Activated naive CD8-positive, alpha-beta T cell treated with anti-CD3 and anti-CD28 coated beads, Interleukin-2, amount 50 U/mL, for 24 hours (primary cell): ENCODE results near the gene GLOD4.
"Not testable (repeated sequence)": the region's sequence is repeated elsewhere in the genome, so short reads cannot be mapped to it uniquely, and the experiment has no call there.

ENCODE experiments used
- ATAC-seq: fragments of 150-1000 bp; cut with Tn5 transposase; one replicate; pipeline ENCODE4 v1.10.0; 2021
- DNase-seq: peaks from one replicate; pipeline ENCODE4 v3.0.0; 2021
- H3K27ac Mint-ChIP-seq: one replicate; pipeline ENCODE4 v1.8.0; 2021; ENCODE audit warnings: mild to moderate bottlenecking, mixed read lengths
- H3K27me3 Mint-ChIP-seq: one replicate; pipeline ENCODE4 v1.8.0; 2021; ENCODE audit warnings: mixed read lengths
- H3K36me3 Mint-ChIP-seq: one replicate; pipeline ENCODE4 v1.8.0; 2021; ENCODE audit warnings: low read depth, mixed read lengths
- H3K4me1 Mint-ChIP-seq: one replicate; pipeline ENCODE4 v1.8.0; 2021; ENCODE audit warnings: mixed read lengths
- H3K4me3 Mint-ChIP-seq: one replicate; pipeline ENCODE4 v1.8.0; 2021; ENCODE audit warnings: mild to moderate bottlenecking, moderate library complexity, mixed read lengths
- H3K9me3 Mint-ChIP-seq: one replicate; pipeline ENCODE4 v1.8.0; 2021; ENCODE audit warnings: mixed read lengths

The GLOD4 gene

DNA sequence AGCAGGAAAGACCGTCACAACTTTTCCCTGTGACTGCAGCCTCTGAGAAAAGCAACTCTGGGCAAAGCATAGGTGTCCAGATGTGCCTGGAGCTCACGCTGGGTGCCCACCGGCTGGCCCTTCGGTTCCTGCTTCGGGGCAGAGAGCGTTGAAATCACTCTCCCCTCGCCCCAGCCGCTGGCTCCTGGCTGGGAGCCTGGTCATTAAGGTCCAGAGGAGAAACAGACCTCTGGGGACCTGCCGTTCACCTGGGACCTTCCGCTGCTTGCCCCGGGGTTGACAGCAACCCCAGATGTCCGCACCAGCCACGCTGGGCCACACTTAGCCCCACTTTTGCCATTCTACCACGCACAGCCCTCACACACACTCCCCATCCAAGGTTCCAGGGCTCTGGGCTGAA is 13.2 kb upstream of the GLOD4 start:
- Mint-ChIP-seq H3K4me1 (peaks cover 6% of the 10 kb centered on the region), H3K36me3 (peaks cover 16% of the 10 kb centered on the region), H3K27ac (no peak overlapping the region), H3K4me3 (no peak overlapping the region), H3K27me3 (no peaks in the 10 kb centered on the region), H3K9me3 (no peaks in the 10 kb centered on the region)
- no peak for ATAC-seq
- DNase-seq, result no peak

DNA sequence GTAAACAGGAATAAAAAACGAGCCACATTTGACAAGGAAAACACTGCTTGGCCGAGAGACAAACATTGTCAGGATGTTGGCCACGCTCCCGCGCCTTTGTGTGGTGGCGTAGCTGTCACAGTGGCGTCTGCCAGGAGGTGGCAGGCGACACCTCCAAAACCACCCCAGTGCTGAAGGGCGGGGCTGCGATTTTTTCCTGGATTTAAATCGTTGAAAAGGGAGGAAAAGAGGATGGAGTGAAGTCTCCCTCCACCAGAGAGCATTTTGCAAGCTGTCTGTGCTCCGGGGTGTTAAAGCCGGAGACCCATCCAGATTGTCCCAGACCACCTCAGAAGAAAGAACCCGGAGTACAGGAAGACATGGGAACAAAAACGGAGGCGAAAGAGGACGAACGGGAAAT is 12.8 kb upstream of the GLOD4 start:
- H3K4me1 Mint-ChIP-seq, result peaks cover 6% of the 10 kb centered on the region
- H3K36me3 Mint-ChIP-seq, result peaks cover 18% of the 10 kb centered on the region
- H3K27me3 Mint-ChIP-seq, result no peaks in the 10 kb centered on the region
- H3K27ac Mint-ChIP-seq, result no peak overlapping the region
- DNase-seq (peak; percentile 57), ATAC-seq (no peak)
- H3K4me3 Mint-ChIP-seq, result no peak overlapping the region
- H3K9me3 Mint-ChIP-seq, result no peaks in the 10 kb centered on the region

DNA sequence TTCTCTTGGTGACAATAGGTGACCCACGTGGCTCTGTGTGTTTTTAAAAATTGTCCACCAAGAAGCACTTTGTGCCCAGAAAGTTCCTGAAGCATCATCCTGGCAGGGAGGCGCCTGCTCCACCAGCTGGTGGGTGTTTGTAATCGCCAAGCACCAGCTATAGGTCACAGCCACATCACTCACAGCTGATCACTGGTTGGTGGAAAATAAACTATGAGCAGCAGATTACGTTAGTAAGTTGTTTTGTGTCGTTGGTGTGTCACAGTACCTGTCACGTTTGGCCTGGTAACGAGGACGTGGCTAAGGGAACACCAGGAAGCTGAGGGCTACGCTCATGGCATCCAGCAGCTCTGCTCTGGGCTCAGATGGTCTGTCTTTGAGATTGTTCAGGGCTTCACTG is 10.2 kb upstream of the GLOD4 start:
- no peak for ATAC-seq
- DNase-seq, result no peak
- no peaks in the 10 kb centered on the region for H3K27me3 Mint-ChIP-seq
- no peak overlapping the region for H3K4me3 Mint-ChIP-seq
- no peak overlapping the region for H3K27ac Mint-ChIP-seq
- peaks cover 6% of the 10 kb centered on the region for H3K4me1 Mint-ChIP-seq
- H3K36me3 Mint-ChIP-seq, result peaks cover 24% of the 10 kb centered on the region
- H3K9me3 Mint-ChIP-seq, result no peaks in the 10 kb centered on the region

DNA sequence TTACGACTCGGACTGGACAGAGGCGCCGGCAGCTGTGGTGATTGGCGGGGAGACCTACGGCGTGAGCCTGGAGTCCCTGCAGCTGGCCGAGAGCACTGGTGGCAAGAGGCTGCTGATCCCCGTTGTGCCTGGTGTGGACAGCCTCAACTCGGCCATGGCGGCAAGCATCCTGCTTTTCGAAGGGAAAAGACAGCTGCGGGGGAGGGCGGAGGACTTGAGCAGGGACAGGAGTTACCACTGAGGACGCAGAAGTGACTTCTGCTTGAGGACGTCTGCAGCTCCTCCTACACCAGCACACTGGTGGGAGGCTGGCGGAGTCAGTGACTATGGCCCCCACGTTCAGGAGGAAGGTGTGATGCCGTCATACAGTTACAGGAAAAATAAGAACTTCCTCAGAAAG is 9.7 kb upstream of the GLOD4 start:
- Mint-ChIP-seq H3K4me3 (no peak overlapping the region), H3K27ac (no peak overlapping the region), H3K4me1 (peaks cover 6% of the 10 kb centered on the region), H3K9me3 (no peaks in the 10 kb centered on the region), H3K36me3 (peaks cover 26% of the 10 kb centered on the region), H3K27me3 (no peaks in the 10 kb centered on the region)
- ATAC-seq (no peak), DNase-seq (no peak)

DNA sequence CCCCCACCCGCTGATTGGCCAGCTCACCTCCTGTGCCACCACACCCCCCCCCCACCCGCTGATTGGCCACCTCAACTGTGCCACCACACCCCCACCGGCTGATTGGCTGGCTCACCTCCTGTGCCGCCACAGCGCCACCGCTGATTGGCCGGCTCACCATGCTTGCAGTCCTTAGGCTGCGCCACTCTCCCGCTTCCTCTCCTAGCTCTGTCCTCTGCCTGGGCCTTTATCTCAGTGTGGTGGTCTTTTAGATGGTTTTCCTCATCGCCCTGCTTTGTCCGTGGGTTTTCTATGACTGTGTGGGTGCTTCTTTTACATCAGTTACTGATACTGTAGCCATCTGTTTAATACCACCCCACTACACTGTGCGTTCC is 8.8 kb upstream of the GLOD4 start:
- H3K36me3 Mint-ChIP-seq, result peaks cover 26% of the 10 kb centered on the region
- not testable (repeated sequence) for H3K9me3 Mint-ChIP-seq, DNase-seq, H3K27me3 Mint-ChIP-seq, ATAC-seq, H3K4me3 Mint-ChIP-seq, H3K4me1 Mint-ChIP-seq, H3K27ac Mint-ChIP-seq

DNA sequence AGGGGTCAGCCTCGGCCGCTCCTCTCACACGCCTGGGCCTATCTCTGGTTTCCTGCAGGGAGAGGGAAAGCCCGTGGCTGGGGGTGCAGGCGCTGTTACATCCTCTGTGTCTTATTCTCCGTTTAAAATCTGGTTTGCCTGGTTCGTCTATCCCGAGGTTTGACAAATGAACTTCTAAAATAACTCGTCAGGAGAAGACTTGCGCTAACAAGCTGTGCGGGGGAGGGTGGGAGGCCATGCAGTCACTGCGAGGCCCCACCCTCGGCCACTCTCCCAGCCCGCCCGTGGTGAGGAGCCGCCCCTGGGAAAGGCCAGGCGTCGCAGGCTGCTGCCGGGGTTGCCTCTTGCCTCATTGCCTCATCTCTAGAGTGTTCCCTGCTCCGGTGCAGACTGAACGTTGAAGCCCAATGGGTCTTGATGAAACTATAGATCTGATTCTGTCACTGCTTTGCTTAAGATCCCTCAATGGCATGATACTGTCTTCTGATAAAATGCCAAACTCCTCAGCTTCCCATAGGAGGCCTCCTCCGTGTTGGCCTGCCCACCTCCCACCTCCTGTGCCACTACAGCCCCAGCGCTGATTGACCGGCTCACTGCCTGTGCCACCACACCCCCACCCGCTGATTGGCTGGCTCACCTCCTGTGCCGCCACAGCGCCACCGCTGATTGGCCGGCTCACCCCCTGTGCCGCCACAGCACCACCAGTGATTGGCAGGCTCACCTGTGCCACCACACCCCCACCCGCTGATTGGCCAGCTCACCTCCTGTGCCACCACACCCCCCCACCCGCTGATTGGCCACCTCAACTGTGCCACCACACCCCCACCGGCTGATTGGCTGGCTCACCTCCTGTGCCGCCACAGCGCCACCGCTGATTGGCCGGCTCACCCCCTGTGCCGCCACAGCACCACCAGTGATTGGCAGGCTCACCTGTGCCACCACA is 8.1 kb upstream of the GLOD4 start:
- ATAC-seq, result not testable (repeated sequence)

DNA sequence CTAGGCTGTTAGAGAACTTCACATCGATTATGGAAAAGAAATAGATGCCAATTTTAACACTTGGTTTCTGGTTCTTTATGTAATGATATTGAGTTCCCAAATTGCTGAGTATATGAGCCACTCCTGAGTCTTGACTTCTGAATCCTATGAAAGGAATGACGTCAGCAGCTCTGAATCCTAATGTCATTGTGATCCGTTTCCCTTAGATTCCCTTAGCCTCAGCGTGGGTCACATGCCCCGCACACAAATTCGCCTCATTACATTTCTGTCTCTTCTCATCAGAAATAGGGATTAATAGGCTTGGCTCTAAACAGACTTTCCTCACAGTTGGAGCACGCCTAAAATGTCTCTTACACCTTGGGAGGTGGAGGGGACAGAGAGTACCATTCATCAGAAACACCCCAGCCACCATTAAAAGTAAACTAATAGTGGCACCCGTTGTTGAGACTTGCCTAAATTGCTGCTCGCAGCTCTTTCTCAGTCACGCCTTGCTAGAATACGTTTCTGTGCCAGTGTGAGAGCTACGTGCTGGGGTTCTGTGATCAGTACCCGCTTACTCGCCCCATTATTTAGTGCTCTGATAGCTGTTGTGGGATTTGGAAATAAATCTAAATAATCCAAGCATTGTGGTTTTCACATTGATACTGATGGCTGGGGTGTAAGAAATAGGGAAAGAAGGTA is 7.2 kb upstream of the GLOD4 start:
- Mint-ChIP-seq H3K36me3 (peaks cover 26% of the 10 kb centered on the region), H3K9me3 (no peaks in the 10 kb centered on the region), H3K4me3 (no peak overlapping the region), H3K27ac (no peak overlapping the region), H3K4me1 (peaks cover 9% of the 10 kb centered on the region), H3K27me3 (no peaks in the 10 kb centered on the region)
- ATAC-seq (no peak), DNase-seq (no peak)

More for the DNA sequence above, 8.1 kb upstream of the GLOD4 start:
- H3K9me3 Mint-ChIP-seq, H3K27me3 Mint-ChIP-seq, H3K27ac Mint-ChIP-seq, H3K4me1 Mint-ChIP-seq, DNase-seq, H3K4me3 Mint-ChIP-seq: not testable (repeated sequence)
- peaks cover 26% of the 10 kb centered on the region for H3K36me3 Mint-ChIP-seq

DNA sequence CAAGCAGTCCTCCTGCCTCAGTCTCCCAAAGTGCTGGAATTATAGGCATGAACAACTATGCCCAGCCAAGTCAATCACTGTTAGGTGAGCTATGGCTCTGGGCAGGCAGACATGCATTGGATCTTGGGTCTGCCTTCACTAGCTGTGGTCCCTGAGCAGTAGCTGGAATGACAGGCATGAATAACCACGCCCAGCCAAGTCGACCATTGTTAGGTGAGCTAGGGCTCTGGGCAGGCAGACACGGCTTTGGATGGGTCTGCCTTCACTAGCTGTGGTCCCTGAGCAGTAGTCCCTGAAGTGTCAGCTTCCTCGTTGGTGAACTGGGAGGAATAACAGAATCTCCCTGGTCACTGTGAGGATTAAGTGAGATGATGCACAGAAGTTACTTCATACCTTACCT is 6.5 kb upstream of the GLOD4 start:
- no peaks in the 10 kb centered on the region for H3K9me3 Mint-ChIP-seq
- no peak overlapping the region for H3K27ac Mint-ChIP-seq
- peaks cover 30% of the 10 kb centered on the region for H3K36me3 Mint-ChIP-seq

DNA sequence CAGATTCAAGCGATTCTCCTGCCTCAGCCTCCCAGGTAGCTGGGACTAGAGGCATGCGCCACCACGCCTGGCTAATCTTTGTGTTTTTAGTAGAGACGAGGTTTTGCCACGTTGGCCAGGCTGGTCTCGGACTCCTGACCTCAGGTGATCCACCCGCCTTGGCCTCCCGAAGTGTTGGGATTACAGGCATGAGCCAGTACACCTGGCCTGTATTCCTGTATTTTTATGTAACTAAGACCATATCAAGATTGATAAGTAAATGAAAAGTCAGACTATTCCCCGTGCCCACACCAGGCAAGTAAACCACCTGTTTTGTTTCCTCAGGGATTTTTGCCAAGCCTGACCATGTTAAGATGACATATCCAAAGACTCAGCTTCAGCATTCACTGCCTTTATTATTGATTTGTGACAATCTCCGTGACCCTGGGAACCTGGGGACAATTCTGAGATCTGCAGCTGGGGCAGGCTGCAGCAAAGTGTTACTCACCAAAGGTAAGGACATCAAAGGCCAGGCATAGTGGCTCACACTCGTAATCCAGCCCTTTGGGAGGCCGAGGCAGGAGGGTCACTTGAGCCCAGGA is 5.7 kb upstream of the GLOD4 start:
- Mint-ChIP-seq H3K27me3 (no peaks in the 10 kb centered on the region), H3K9me3 (no peaks in the 10 kb centered on the region), H3K27ac (no peak overlapping the region), H3K4me1 (peaks cover 23% of the 10 kb centered on the region), H3K36me3 (peaks cover 35% of the 10 kb centered on the region), H3K4me3 (no peak overlapping the region)
- no peak for ATAC-seq
- no peak for DNase-seq

More for the DNA sequence above, 6.5 kb upstream of the GLOD4 start:
- no peak for ATAC-seq
- Mint-ChIP-seq H3K27me3 (no peaks in the 10 kb centered on the region), H3K4me1 (peaks cover 16% of the 10 kb centered on the region), H3K4me3 (no peak overlapping the region)
- no peak for DNase-seq

DNA sequence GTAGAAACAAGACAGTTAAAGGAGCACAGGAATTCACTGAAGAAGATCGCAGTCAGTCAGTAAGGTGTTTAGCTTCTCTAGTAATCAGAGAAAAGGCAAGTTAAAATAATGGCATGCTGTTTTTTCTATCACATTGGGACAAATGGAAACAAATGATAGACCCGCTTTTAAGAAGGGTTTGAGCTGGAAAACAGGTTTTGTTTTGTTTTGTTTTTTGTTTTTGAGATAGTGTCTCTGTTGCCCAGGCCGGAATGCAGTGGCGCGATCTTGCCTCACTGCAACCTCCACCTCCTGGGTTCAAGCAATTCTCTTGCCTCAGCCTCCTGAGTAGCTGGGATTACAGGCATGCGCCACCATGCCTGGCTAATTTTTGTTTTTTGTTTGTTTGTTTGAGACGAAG is 3.8 kb upstream of the GLOD4 start:
- H3K36me3 Mint-ChIP-seq, result peaks cover 28% of the 10 kb centered on the region
- H3K9me3 Mint-ChIP-seq, H3K27me3 Mint-ChIP-seq, H3K4me3 Mint-ChIP-seq, DNase-seq, H3K27ac Mint-ChIP-seq, ATAC-seq: not testable (repeated sequence)
- peaks cover 35% of the 10 kb centered on the region for H3K4me1 Mint-ChIP-seq

DNA sequence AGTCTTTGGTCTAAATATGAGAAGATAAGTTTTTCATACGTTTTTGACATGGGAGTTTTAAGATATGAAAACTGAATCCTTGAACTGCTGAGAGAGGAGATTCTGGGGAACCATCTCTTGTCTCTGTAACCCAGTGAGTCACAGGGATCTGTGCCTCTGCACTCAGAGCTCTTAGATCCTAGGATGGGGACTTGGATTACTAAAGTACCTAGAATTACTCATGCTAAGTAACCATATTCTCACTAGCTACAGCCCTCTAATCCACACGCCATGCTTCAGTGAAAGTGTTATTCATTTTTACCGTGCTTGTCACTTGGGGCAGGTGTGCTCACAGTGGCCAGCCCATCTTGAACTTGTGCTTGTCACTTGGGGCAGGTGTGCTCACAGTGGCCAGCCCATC is 2.1 kb upstream of the GLOD4 start:
- no peaks in the 10 kb centered on the region for H3K9me3 Mint-ChIP-seq
- peak overlapping the region; percentile 97 for H3K4me3 Mint-ChIP-seq
- peaks cover 40% of the 10 kb centered on the region for H3K4me1 Mint-ChIP-seq
- DNase-seq (no peak), ATAC-seq (peak; percentile 50)
- H3K27me3 Mint-ChIP-seq, result no peaks in the 10 kb centered on the region
- peaks cover 27% of the 10 kb centered on the region for H3K36me3 Mint-ChIP-seq
- H3K27ac Mint-ChIP-seq, result peak overlapping the region; percentile 82

DNA sequence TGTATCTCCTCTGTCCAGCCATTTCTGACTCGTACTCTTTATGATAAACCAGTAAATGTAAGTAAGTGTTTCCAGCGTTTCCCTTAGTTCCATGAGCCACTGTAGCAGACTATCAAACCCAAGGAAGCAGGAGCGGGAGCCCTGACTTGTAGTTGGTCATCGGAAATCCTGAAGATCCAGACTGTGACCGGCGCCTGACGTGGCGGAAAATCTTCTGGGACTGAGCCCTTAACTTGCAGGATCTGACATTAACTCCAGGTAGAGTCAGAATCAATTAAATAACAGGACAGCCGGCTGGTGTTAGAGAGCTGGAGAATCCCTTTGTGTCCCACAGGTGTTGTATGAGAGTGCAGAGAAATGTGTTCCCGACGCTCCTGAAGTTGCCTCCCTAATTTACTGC is 4.0 kb downstream of the GLOD4 start:
- no peak for DNase-seq
- Mint-ChIP-seq H3K27ac (no peak overlapping the region), H3K4me1 (peaks cover 42% of the 10 kb centered on the region), H3K27me3 (no peaks in the 10 kb centered on the region), H3K36me3 (peaks cover 64% of the 10 kb centered on the region), H3K9me3 (no peaks in the 10 kb centered on the region), H3K4me3 (no peak overlapping the region)
- ATAC-seq, result no peak

DNA sequence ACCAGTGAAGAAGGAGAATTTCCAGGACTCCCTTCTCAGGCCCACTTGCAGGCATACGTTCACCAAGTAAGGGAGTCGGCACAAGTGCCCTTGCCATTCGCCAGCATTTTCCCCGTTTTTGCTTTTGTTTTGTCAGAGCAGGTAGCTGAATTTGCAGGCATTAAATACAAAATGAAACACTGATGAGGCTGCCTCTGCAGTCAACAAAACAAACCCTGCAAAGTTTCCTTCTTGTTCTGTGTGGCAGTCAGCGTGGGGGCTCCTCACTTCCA is 7.8 kb downstream of the GLOD4 start:
- Mint-ChIP-seq H3K4me1 (peaks cover 29% of the 10 kb centered on the region), H3K36me3 (peaks cover 72% of the 10 kb centered on the region), H3K4me3 (peak overlapping the region; percentile 70), H3K9me3 (no peaks in the 10 kb centered on the region), H3K27ac (peak overlapping the region; percentile 90), H3K27me3 (no peaks in the 10 kb centered on the region)
- no peak for ATAC-seq
- no peak for DNase-seq

DNA sequence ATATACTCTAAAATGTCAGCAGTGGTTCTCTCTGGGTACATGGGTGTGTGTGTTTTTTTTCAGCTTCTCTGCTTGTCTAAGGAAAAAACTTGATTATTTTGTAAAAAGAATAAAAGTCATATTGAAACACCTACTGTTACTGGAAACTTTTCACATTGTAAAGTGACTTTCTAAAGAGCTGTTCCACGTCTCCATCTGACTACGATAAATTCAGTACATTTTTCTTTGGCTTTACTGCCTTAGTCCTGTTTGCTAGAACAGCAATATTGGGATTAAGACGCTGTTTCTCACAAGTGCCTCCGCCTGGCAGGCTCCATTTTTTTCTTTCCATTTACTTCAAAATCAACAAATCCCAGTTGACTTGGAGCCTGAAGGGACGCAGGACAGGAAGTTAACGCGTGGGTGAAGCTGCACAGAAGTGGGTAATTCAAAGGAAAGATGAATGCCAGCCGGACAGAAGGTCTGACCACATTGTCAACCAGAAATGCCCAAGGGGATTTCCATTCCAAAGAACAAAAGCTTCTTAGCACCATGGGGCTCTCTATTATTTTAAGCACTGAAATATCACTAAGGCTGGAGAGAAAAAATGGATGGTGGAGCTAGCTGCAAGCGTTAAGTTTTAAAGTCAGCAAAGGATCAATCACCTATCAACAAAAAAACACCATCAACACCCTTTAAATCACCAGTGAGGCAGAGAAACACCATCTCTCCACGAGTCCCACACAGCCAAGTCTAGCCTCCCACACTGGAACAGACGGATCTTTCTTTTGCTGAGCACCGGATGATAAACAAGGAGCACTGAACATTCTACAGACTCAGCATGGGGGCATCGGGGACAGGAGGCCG is 8.4 kb downstream of the GLOD4 start:
- peaks cover 72% of the 10 kb centered on the region for H3K36me3 Mint-ChIP-seq
- H3K27ac Mint-ChIP-seq, result peak overlapping the region; percentile 90
- H3K4me1 Mint-ChIP-seq, result peaks cover 28% of the 10 kb centered on the region
- H3K4me3 Mint-ChIP-seq, result peak overlapping the region; percentile 70
- no peaks in the 10 kb centered on the region for H3K9me3 Mint-ChIP-seq
- ATAC-seq, result peak; percentile 75
- no peaks in the 10 kb centered on the region for H3K27me3 Mint-ChIP-seq
- peak; percentile 28 for DNase-seq
